Kidney (tissue), 14 donors: ENCODE results near the gene UBE2D2. TPM values are rescaled to one million over a fixed set of nuclear protein-coding genes. Genes with fewer than 3 reads are reported as not detected.

Experiments
- DNase-seq, 5 donors: peaks; one replicate each; pipeline ENCODE4 v3.0.0-alpha.2; 2013 to 2020
- FAIRE-seq: peaks from 2 replicates; lab custom pipeline; 2012; peaks lifted over from hg19 to GRCh38; lab: Jason Lieb, UNC
- H3K27ac ChIP-seq, 2 donors: one replicate each; pipeline ENCODE4 v1.7.0; 2013; ENCODE audit warnings: low read depth in 2 of 2, low read length in 2 of 2, inconsistent platforms in 1 of 2
- H3K27me3 ChIP-seq: one replicate; pipeline ENCODE4 v1.7.1; 2013; ENCODE audit warnings: low read length, inconsistent platforms; ENCODE audit not compliant: control insufficient read depth, insufficient read depth
- H3K36me3 ChIP-seq, 3 donors: one replicate each; pipeline versions ENCODE4 v1.7.0 to v1.7.1; 2013; ENCODE audit warnings: low read length in 3 of 3, control low read depth in 1 of 3, inconsistent platforms in 1 of 3; ENCODE audit not compliant: insufficient read depth in 3 of 3, control insufficient read depth in 2 of 3
- H3K4me1 ChIP-seq, 3 donors: one replicate each; pipeline versions ENCODE4 v1.7.0 to v1.7.1; 2013; ENCODE audit warnings: low read length in 3 of 3, inconsistent platforms in 1 of 3, low read depth in 1 of 3; ENCODE audit not compliant: control insufficient read depth in 2 of 3, insufficient read depth in 2 of 3
- H3K4me3 ChIP-seq, 3 donors: one replicate each; pipeline versions ENCODE4 v1.7.0 to v1.8.1; 2013; ENCODE audit warnings: low read length in 3 of 3, control low read depth in 1 of 3, inconsistent platforms in 1 of 3
- H3K9ac ChIP-seq, 3 donors: one replicate each; pipeline versions ENCODE4 v1.7.0 to v1.7.1; 2013; ENCODE audit warnings: low read length in 3 of 3, control low read depth in 1 of 3, inconsistent platforms in 1 of 3
- H3K9me3 ChIP-seq, 3 donors: one replicate each; pipeline versions ENCODE4 v1.7.0 to v1.7.1; 2013; ENCODE audit warnings: low read length in 3 of 3, control low read depth in 1 of 3, inconsistent platforms in 1 of 3; ENCODE audit not compliant: control insufficient read depth in 2 of 3, insufficient read depth in 1 of 3
- CTCF ChIP-seq: IDR thresholded peaks from 3 replicates; pipeline ENCODE4 v1.5.1; 2012; ENCODE audit warnings: mild to moderate bottlenecking, moderate library complexity, borderline replicate concordance; ENCODE audit not compliant: insufficient read depth; ENCODE audit errors: extremely low read depth
- intact Hi-C: fragments of 100-400 bp; cut with DNase I; formaldehyde crosslinking; loops from one replicate; pipeline ENCODE4 v1.11.1; 2022
- polyA plus RNA-seq: library from polyadenylated mRNA; stranded (reverse); fragments of 350-450 nt; fragmentation: Illumina TruSeq; extraction: RNeasy Lipid Tissue Mini Kit (QIAGEN cat#74804); gene quantifications from one replicate; pipeline ENCODE4 v1.2.3, GENCODE V29; 2014; ENCODE audit warnings: low read depth, low replicate concordance; ENCODE audit not compliant: insufficient read depth
- total RNA-seq: library from RNA; stranded (reverse); fragmentation: NEBNext Ultra II Directional; extraction: Animal tissue kit (Norgen Biotek cat#: 25700); gene quantifications from one replicate; pipeline ENCODE4 v1.2.1, GENCODE V29; 2021
- donor health status: control.
- donor health status: control.
- donor health status: control.
- donor health status: control.
- donor health status: control.
- donor health status: DM: yes; HTN: yes; CAD: no.
- donor health status: Normal renal cell carcinoma (clear cell type).

Gene UBE2D2
- total and polyA plus RNA-seq, 2 donors from 2014 or later = 118 to 131 TPM

GRCh38 chr5:139635191-139635590, 74.1 kb downstream of the UBE2D2 start:
- H3K27me3 ChIP-seq = no peaks in the 10 kb centered on the region
- no peak for TF ChIP-seq CTCF
- H3K9ac ChIP-seq = peak overlapping the region in 1 of 3 donors; percentile 59
- H3K36me3 ChIP-seq = peaks cover 0 to 3% (median 0%) of the 10 kb centered on the region in 3 donors
- H3K9me3 ChIP-seq = no peaks in the 10 kb centered on the region
- FAIRE-seq = no peak
- peak in 1 of 5 donors; percentile 45 for DNase-seq
- no peak overlapping the region for H3K4me3 ChIP-seq
- intact Hi-C loops = no loop called here
- peak overlapping the region; percentile 61 to 94 for H3K27ac ChIP-seq
- peaks cover 17 to 47% (median 35%) of the 10 kb centered on the region in 3 donors for H3K4me1 ChIP-seq

- intact Hi-C loops = no loop called here
- peak overlapping the region in 1 of 3 donors; percentile 9 for H3K4me3 ChIP-seq
- DNase-seq (peak; percentile 70 to 95 (median 81)), FAIRE-seq (no peak)
- H3K4me1 ChIP-seq = peaks cover 17 to 52% (median 38%) of the 10 kb centered on the region in 3 donors
- peak overlapping the region in 2 of 3 donors; percentile 22 to 65 for H3K9ac ChIP-seq
- H3K36me3 ChIP-seq = peaks cover 0 to 3% (median 0%) of the 10 kb centered on the region in 3 donors
- H3K27ac ChIP-seq = peak overlapping the region; percentile 70 to 94
- peak; percentile 66 for TF ChIP-seq CTCF
- no peaks in the 10 kb centered on the region for H3K27me3 ChIP-seq
- H3K9me3 ChIP-seq = no peaks in the 10 kb centered on the region
Observed at GRCh38 chr5:139635606-139636206, 74.6 kb downstream of the UBE2D2 start.

- H3K9me3 ChIP-seq = no peaks in the 10 kb centered on the region
- H3K4me3 ChIP-seq = peak overlapping the region in 1 of 3 donors; percentile 41
- no peak for TF ChIP-seq CTCF
- H3K9ac ChIP-seq = peak overlapping the region in 2 of 3 donors; percentile 22 to 65
- DNase-seq = peak in 2 of 5 donors; percentile 55 to 80
- peak overlapping the region; percentile 70 to 94 for H3K27ac ChIP-seq
- H3K4me1 ChIP-seq = peaks cover 17 to 57% (median 39%) of the 10 kb centered on the region in 3 donors
- H3K36me3 ChIP-seq = peaks cover 0 to 3% (median 0%) of the 10 kb centered on the region in 3 donors
- no peaks in the 10 kb centered on the region for H3K27me3 ChIP-seq
- intact Hi-C loops = no loop called here
- FAIRE-seq = no peak
Observed at GRCh38 chr5:139636207-139636792, 75.2 kb downstream of the UBE2D2 start.
